SK-MEL-5 (cell line): ENCODE results near the gene CST7. TPM values are rescaled to one million over a fixed set of nuclear protein-coding genes. Genes with fewer than 3 reads are reported as not detected.

Source experiments
- DNase-seq: peaks from one replicate; pipeline ENCODE4 v3.0.0-alpha.2; 2016; ENCODE audit warnings: low read depth, low spot score
- in situ Hi-C: cut with HindIII; loops from 2 replicates; pipeline ENCODE4 v1.10.0; 2016; ENCODE audit warnings: low sequenced_read_pairs, high pct_unique_total_duplicates, low pct_unique_long_range_greater_than_20kb
- polyA plus RNA-seq, 2 experiments: library from polyadenylated mRNA; depleted of rRNA; stranded (reverse); fragments of >200 nt; gene quantifications; 2 replicates each; pipeline ENCODE4 v1.2.3, GENCODE V29; 2015
- total RNA-seq: library from RNA; depleted of rRNA; stranded (reverse); fragments of >200 nt; shearing (Covaris generic); gene quantifications from 2 replicates; pipeline ENCODE4 v1.2.3, GENCODE V29; 2014; rRNA removed

Gene CST7, protein sequence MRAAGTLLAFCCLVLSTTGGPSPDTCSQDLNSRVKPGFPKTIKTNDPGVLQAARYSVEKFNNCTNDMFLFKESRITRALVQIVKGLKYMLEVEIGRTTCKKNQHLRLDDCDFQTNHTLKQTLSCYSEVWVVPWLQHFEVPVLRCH
- 0.29 and 0.45 TPM in 2 replicates for total RNA-seq
- 10.0 and 11.5 TPM in 2 replicates for polyA plus RNA-seq (2015; cell fraction: cytosol; rRNA removed)
- 2.2 and 5.5 TPM in 2 replicates for polyA plus RNA-seq (2015; cell fraction: nucleus; rRNA removed)

DNA sequence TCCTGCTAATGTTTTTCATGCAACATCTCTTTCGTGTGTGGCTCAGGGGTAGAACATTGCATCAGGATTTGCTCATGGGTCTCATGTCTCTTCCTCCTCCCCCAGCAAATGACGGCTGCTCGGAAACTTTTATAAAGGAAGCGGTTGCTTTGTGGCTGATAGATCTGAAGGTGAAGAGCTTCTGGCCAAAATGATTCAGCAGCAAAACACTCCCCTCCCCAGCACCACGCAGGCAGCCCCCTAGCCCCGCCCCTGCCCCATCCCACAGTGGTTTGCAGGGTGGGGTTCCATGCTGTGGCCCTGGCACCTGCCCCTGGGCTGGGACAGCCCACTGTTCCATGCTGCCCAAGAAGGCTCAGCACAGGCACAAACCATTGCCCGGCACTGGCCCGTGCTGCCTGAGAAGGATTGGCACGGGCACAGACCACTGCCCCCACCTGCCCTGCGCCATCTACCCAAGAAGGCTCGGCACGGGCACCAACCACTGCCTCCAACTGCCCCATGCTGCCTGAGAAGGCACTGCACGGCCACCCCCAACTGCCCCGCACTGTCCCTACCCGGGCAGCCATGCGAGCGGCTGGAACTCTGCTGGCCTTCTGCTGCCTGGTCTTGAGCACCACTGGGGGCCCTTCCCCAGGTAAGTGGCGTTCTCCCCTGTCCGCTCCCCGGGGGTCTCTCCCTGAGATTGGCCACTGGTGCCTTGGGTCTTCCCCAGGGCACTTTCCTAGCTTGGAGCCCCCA, at the start of gene CST7:
Gene CST7 (plus strand): TSS at position 331 of the 741 bp plus-strand sequence. CDS start 237 bp downstream, at position 568.
- DNase-seq: no peak
- in situ Hi-C loops: no loop called here

- DNase-seq: no peak
- in situ Hi-C loops: no loop called here
Observed at GRCh38 chr20:24906806-24907205, 42.3 kb upstream of the CST7 start.

DNA sequence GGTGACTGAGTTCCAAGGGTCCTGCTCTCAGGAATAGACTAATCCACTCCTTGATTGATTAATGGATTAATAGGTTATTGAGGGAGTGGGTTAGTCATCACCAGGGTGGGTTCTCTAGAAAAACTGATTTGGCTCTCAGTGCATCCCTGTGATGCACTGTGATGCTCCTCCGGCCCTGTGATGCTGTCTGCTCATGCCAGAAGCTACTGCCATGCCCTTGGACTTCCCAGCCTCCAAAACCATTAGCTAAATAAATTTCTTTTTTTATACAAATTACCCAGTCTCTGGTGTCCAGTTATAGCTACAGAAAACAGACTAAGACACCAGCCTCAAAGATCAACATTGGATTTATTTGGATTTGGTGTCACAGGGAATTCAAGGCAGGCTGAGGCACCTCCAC, 40.4 kb upstream of the CST7 start:
- in situ Hi-C loops: no loop called here
- no peak for DNase-seq

DNA sequence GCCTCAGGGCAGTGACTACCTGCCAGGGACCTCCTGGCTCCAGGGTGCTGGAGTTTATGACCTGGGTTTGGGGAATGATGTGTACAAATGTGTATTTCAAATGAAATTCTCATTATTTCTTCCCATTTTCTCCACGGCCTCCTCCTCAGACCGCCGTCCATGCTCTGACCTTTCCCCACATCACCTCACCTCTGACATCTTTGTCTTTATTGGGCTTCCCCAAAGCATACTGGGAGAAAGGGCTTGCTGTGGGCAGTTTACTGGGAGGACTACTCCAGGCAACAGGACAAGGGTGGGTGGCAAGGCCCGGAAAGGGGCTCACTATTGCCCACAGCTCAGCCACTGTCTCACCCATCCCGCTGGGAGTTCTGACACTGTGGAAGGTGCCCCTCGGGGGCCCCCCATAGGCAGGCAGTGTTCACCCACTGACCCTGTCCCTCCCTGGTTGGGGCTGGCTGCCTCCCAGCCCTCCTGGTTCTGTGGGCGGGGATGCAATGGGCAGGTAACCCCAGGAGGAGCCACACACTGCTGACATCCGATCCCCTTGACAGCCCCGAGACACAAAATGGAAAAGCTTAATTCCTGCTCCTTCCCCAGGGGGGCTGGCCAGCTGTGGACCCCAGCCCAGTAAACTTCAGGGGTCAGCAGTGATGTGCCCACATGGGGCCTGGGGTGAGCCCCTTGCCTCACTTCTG, 39.8 kb upstream of the CST7 start:
- in situ Hi-C loops: no loop called here
- DNase-seq: no peak

GRCh38 chr20:24909861-24910260, 39.2 kb upstream of the CST7 start:
- in situ Hi-C loops: no loop called here
- DNase-seq: no peak

- no peak for DNase-seq
- in situ Hi-C loops: no loop called here
Observed at GRCh38 chr20:24910461-24910860, 38.6 kb upstream of the CST7 start.

DNA sequence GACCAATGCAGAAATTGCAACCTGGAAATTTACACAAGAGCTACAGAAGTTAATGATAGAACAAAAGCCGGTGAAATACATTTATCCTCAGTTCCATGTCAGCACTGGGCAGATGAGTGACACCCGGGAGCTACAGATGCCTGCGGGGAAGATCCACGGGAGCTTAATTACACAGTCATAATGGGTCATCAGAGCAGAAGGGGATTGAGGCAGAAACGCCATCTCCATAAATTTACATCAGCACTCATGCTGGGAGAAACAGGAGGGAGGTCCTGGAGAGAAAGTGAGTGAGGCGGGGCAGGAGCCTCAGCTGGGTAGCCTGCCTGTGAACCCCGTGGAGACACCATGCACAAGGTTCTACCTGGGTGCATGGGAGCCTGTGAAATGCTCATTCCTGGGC, 37.6 kb upstream of the CST7 start:
- in situ Hi-C loops: no loop called here
- no peak for DNase-seq

DNA sequence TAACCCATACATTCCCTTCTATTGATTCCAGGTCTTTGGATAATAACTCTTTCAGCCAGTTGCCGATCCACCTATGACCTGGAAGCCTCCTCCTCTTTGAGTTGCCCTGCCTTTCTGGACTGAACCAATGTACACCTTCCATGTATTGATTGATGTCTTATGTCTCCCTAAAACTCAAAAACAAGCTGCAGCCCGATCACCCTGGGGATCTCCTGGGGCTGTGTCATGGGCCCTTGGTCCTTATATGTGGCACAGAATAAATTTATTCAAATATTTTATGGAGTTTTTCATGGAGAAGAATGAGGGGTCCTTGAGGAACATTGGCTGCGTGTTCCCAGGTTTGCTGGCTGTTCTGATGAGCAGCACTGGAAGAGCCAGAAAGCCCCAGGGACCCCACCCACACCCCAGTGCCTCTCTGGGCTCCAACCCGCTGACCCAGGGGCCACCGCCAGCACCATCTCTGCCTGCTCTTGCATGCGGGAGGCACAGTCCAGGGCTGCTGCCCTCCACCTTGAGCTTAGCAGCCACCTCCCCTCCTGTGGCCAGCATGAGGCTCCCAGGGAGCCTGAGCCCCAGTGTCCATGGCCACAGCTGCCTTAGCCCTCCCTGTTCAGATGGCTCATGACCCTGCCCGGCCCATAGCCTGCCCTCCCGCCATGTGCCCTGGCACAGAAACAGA, 36.5 kb upstream of the CST7 start:
- DNase-seq: no peak
- in situ Hi-C loops: no loop called here

DNA sequence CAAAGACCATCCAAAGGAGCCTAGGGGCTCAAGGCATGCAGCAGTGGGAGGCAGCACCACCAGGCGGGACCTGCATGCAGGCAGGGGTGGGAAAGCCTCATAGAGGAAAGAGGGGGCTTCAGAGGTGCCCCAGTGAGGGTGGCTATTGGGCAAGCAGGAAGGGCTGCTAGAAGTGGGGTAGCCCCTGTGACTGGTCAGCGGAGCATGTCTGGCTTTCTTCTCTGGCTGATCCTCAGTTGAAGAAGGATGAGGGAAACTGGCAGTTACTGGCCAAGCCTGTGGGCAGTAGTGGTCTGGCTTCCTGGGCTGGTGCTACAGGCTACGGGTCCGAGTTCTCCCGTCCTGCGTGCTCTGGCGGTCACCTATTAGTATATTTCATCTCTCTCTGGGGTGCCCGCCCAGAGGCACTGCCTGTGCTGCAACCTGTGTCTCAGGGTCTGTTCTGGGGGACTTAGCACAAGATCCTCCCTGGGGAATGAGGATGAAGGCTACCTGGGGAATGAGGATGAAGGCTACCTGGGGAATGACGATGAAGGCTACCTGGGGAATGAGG, 35.9 kb upstream of the CST7 start:
- no peak for DNase-seq
- in situ Hi-C loops: no loop called here

DNA sequence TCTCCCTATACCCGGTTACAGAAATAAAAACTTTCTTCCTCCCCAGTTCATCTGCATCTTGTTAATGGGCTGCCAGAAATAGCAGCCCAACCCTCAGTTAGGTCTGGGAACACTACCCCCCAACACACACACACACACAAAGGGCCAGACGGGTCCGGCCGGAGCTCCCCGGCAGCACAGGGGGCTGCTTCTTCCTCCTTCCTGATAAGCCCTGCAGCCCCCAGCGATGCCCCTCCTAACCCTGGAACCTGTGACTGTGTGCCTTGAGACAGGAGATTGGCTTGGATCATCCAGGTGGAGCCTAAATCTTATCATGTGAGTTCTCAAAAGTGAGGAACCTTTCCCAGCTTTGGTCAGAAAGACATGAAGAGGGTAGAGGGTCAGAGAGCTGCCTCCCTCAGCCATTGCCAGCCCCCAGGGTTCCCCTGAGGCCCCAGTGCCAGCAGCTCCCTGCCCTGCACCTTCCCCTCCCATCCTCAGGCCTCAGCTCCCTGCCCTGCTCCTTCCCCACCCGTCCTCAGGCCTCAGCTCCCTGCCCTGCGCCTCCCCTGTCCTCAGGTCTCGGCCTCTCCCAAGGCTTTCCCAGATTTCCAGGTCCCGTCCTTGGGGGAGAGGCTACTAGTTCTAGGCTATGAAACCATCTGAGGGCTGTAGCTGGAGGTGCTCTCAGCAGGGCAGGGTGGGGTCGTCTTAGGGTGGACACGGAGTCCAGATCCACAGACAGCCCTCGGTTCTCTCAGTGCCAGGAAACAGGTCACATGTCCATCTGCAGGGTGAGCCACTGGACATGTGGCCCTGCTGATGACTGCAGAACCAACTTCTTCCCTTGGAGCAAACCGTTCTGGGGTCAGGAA, 34.5 kb upstream of the CST7 start:
- in situ Hi-C loops: no loop called here
- DNase-seq: no peak

DNA sequence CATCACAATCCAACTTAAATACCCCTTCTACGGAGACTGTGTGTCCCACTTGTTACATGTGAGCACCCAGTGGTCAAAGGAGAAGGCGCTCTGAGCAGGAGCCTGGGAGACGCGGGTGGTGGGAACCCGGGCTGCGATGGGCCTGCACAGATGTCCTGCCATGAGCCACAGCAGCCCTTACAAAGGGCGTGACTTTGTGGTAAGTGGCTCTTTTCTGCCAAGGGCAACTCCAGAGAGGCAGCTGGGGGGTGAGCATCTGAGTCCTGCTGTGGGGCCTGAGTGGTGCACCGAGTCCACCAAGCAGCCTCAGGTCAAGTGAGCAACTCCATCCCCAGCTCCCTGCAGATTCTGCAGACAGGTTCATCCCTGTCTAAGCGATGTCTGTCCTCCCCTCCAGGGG, 33.6 kb upstream of the CST7 start:
- in situ Hi-C loops: no loop called here
- DNase-seq: no peak

DNA sequence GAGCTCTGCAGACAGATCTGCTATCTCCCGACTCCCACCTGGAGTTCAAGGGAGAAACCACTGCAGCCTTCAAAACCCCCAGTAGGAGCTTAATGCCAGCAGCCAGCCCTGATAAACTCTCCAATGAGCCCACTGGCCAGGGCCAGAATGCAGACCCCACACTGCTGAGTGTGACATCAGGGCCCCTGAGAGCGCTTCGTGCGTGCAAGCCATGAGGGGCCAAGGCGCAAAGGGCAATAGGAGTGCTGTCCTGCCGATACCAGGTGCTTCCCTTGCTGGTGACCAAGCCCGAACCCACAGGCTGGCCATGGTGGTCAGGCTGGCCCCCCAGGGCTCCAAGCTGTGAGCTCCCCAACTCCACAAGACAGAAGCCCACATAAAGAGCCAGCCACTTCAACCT, 33.2 kb upstream of the CST7 start:
- no peak for DNase-seq
- in situ Hi-C loops: no loop called here

DNA sequence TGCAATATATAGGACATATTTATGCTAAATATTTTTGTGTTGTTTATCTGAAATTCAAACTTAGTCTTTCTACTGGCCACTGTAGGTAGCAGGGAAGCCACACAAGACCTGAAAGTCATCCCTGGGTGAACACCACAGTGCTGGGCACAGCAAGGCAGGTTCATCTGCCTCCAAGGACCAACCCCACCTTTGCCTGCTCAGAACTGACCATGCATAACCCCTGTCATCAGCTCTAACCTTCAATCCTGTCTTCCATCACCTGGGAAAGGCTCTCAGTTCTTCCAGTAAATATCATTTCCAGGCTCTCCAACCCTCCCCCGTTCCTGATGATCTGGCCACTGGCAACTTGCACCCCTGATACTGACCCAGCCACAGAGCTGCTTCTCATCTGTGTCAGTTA, 32.7 kb upstream of the CST7 start:
- in situ Hi-C loops: no loop called here
- DNase-seq: no peak

- in situ Hi-C loops: no loop called here
- no peak for DNase-seq
Observed at GRCh38 chr20:24917056-24917455, 32.0 kb upstream of the CST7 start.

DNA sequence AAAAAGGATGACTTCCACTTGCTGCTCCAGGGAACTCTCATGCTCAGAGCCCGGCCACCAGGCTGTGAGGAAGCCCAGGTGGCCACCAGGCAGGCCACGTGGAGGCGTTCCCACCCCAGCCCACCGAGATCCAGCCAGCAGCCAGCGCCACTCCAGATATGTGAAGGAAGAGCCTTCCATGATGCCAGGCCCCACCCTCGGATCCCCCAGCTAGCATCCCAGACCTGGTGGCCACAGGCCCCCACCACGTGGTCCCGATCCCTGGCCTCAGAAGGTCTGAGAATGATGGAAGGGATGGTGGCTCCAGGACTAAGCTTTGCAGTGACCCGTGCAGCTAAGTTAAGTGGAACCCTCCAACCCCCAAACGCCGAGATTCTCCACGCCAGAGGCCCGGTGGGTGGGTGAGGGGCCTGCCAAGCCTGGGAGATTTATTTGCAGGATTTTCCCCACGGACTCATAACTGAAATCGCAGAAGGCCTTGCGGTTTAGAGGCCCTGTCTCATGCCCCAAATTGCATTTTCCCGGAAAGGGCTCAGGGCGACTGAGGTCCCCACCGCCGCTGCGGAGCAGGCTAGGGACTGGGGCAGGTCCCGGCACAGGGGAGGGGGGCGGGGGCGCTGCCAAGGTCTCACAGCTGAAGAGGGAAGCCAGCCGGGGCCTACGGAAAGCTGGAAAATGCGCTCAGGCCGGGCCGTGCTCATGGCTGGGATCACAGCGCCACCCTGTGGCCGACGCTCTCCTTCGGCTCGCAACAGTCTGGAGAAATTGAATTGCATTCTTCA, 31.1 kb upstream of the CST7 start:
- DNase-seq: peak; percentile 74
- in situ Hi-C loops: no loop called here
